HEK293 (cell line): ENCODE measurements around the gene OR8B12.

Experiments used
- CTCF ChIA-PET: fragments of 350-600 bp; formaldehyde crosslinking; extraction: SDS; loops from one replicate; lab custom pipeline; 2021; ENCODE audit warnings: antibody characterized with exemption; lab: Yijun Ruan, JAX
- POLR2A ChIA-PET: fragments of 300-600 bp; formaldehyde crosslinking; extraction: SDS; loops from one replicate; lab custom pipeline; 2020; ENCODE audit warnings: antibody characterized with exemption, inconsistent platforms; lab: Yijun Ruan, JAX
- H3K27ac ChIP-seq: fragments of 200-500 bp; sonication (Bioruptor generic); 2 replicates; pipeline ENCODE4 v1.5.1; 2014; ENCODE audit warnings: low read depth, low read length, control low read depth, inconsistent platforms; ENCODE audit errors: extremely low read depth
- H3K36me3 ChIP-seq, 2 experiments: fragments of 200-500 bp in 1 of 2; sonication (Bioruptor generic) in 1 of 2; 1 replicate in 1 of 2; 2 replicates in 1 of 2; pipeline ENCODE4 v1.5.1; 2014 to 2017; ENCODE audit warnings: inconsistent platforms in 2 of 2, low read length in 2 of 2; ENCODE audit not compliant: control insufficient read depth in 2 of 2, insufficient read depth in 1 of 2
- H3K4me1 ChIP-seq: fragments of 200-500 bp; sonication (Bioruptor generic); 2 replicates; pipeline ENCODE4 v1.5.1; 2014; ENCODE audit warnings: mild to moderate bottlenecking, low read length, inconsistent platforms; ENCODE audit not compliant: control insufficient read depth, insufficient read depth
- H3K4me3 ChIP-seq: 2 replicates; pipeline ENCODE4 v1.5.1; 2011; ENCODE audit warnings: low read depth, mild to moderate bottlenecking, control low read depth, low read length, moderate library complexity
- H3K9me3 ChIP-seq: fragments of 200-500 bp; sonication (Bioruptor generic); 2 replicates; pipeline ENCODE4 v1.5.1; 2014; ENCODE audit warnings: low read depth, low read length, inconsistent platforms; ENCODE audit not compliant: control insufficient read depth, insufficient read depth
- GFI1B ChIP-seq: fragments of 450-650 bp; formaldehyde crosslinking; IDR thresholded peaks from 2 replicates; pipeline ENCODE4 v1.5.1; 2016; ENCODE audit warnings: missing biosample characterization, missing genetic modification characterization
- IKZF3 ChIP-seq: fragments of 450-650 bp; IDR thresholded peaks from 2 replicates; pipeline ENCODE4 v1.5.0; 2018; ENCODE audit warnings: missing biosample characterization, mild to moderate bottlenecking, missing genetic modification characterization, moderate library complexity
- KLF10 ChIP-seq: fragments of 450-650 bp; IDR thresholded peaks from 2 replicates; pipeline ENCODE4 v1.5.1; 2018; ENCODE audit warnings: missing biosample characterization, mild to moderate bottlenecking, missing genetic modification characterization
- SP3 ChIP-seq: fragments of 450-650 bp; formaldehyde crosslinking; IDR thresholded peaks from 2 replicates; pipeline ENCODE4 v1.5.1; 2016; ENCODE audit warnings: missing biosample characterization, missing genetic modification characterization
- SP7 ChIP-seq: fragments of 450-650 bp; formaldehyde crosslinking; IDR thresholded peaks from 2 replicates; pipeline ENCODE4 v1.5.1; 2016; ENCODE audit warnings: missing biosample characterization, missing genetic modification characterization
- ZNF202 ChIP-seq: fragments of 450-650 bp; formaldehyde crosslinking; IDR thresholded peaks from 2 replicates; pipeline ENCODE4 v1.5.1; 2016; ENCODE audit warnings: missing biosample characterization, missing genetic modification characterization, borderline replicate concordance
- ZNF341 ChIP-seq: fragments of 450-650 bp; formaldehyde crosslinking; IDR thresholded peaks from 2 replicates; pipeline ENCODE4; 2016; ENCODE audit warnings: low read depth, missing biosample characterization, missing genetic modification characterization
- ZNF423 ChIP-seq: fragments of 450-650 bp; formaldehyde crosslinking; IDR thresholded peaks from 2 replicates; pipeline ENCODE4 v1.5.1; 2016; ENCODE audit warnings: missing biosample characterization, missing genetic modification characterization
- ZNF473 ChIP-seq: fragments of 450-650 bp; formaldehyde crosslinking; IDR thresholded peaks from 2 replicates; pipeline ENCODE4 v1.5.1; 2017; ENCODE audit warnings: missing biosample characterization, missing genetic modification characterization
- ZNF501 ChIP-seq: fragments of 450-650 bp; formaldehyde crosslinking; IDR thresholded peaks from 2 replicates; pipeline ENCODE4 v1.5.1; 2016; ENCODE audit warnings: missing biosample characterization, missing genetic modification characterization
- ZNF514 ChIP-seq: fragments of 450-650 bp; formaldehyde crosslinking; IDR thresholded peaks from 2 replicates; pipeline ENCODE4 v1.5.1; 2016; ENCODE audit warnings: missing biosample characterization, missing genetic modification characterization
- ZNF529 ChIP-seq: fragments of 450-650 bp; formaldehyde crosslinking; IDR thresholded peaks from 2 replicates; pipeline ENCODE4 v1.5.1; 2017; ENCODE audit warnings: missing genetic modification characterization, missing biosample characterization; ENCODE audit not compliant: insufficient replicate concordance
- ZNF549 ChIP-seq: fragments of 450-650 bp; IDR thresholded peaks from 2 replicates; pipeline ENCODE4 v1.5.1; 2018; ENCODE audit warnings: missing biosample characterization, missing genetic modification characterization, mild to moderate bottlenecking, inconsistent platforms, moderate library complexity
- ZNF585B ChIP-seq: fragments of 450-650 bp; formaldehyde crosslinking; IDR thresholded peaks from 2 replicates; pipeline ENCODE4 v1.5.1; 2016; ENCODE audit warnings: missing biosample characterization, missing genetic modification characterization
- ZNF623 ChIP-seq: fragments of 450-650 bp; formaldehyde crosslinking; IDR thresholded peaks from 2 replicates; pipeline ENCODE4 v1.5.1; 2016; ENCODE audit warnings: missing biosample characterization, missing genetic modification characterization
- ZNF701 ChIP-seq: fragments of 450-650 bp; formaldehyde crosslinking; IDR thresholded peaks from 2 replicates; pipeline ENCODE4 v1.5.1; 2016; ENCODE audit warnings: missing biosample characterization, missing genetic modification characterization
- ZNF777 ChIP-seq: fragments of 450-650 bp; formaldehyde crosslinking; IDR thresholded peaks from 2 replicates; pipeline ENCODE4 v1.5.1; 2017; ENCODE audit warnings: missing biosample characterization, missing genetic modification characterization, borderline replicate concordance
- TF ChIP-seq, protein P1 (sequence below): sonication (generic); formaldehyde crosslinking; IDR thresholded peaks from 2 replicates; pipeline ENCODE4 v1.8.1; 2022; ENCODE audit warnings: mild to moderate bottlenecking, moderate library complexity, missing genetic modification reagents
- TF ChIP-seq, protein P2 (sequence below): fragments of 450-650 bp; formaldehyde crosslinking; IDR thresholded peaks from 2 replicates; pipeline ENCODE4 v1.5.1; 2016; ENCODE audit warnings: missing biosample characterization, missing genetic modification characterization
- TF ChIP-seq, protein P3 (sequence below): fragments of 450-650 bp; formaldehyde crosslinking; IDR thresholded peaks from 2 replicates; pipeline ENCODE4 v1.5.1; 2017; ENCODE audit warnings: missing biosample characterization, missing genetic modification characterization
- TF ChIP-seq, protein P4 (sequence below): fragments of 450-650 bp; formaldehyde crosslinking; IDR thresholded peaks from 2 replicates; pipeline ENCODE4 v1.5.1; 2016; ENCODE audit warnings: missing biosample characterization, missing genetic modification characterization
- TF ChIP-seq, protein P5 (sequence below): fragments of 450-650 bp; formaldehyde crosslinking; IDR thresholded peaks from 2 replicates; pipeline ENCODE4 v1.5.1; 2016; ENCODE audit warnings: missing biosample characterization, missing genetic modification characterization, low read depth
- TF ChIP-seq, protein P6 (sequence below): fragments of 450-650 bp; formaldehyde crosslinking; IDR thresholded peaks from 2 replicates; pipeline ENCODE4 v1.5.1; 2016; ENCODE audit warnings: missing biosample characterization, missing genetic modification characterization

OR8B12 gene

DNA sequence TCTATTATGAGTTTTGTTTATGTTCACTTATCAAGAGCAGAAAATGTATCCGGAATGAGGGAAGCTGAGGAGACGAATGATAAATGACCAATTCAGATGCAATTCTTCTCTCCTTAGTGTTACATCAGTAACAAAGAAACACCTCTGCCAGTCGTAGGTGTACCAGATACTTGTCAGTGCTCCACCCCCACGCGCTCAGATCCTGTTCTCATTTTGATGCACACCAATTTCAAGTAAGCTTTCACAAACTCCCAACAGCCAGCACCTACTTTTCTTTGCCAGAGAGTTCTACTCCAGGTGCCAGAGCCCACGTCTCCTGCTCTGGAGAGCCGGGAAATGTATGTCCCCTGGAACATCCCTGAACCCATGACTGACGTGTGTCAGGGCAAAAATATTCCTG is 43.7 kb downstream of the OR8B12 start (continued):
- no peak for TF ChIP-seq ZNF501 (tag by site-specific recombination)
- no peak for TF ChIP-seq ZNF701 (tag by site-specific recombination)
- TF ChIP-seq, protein P1, sequence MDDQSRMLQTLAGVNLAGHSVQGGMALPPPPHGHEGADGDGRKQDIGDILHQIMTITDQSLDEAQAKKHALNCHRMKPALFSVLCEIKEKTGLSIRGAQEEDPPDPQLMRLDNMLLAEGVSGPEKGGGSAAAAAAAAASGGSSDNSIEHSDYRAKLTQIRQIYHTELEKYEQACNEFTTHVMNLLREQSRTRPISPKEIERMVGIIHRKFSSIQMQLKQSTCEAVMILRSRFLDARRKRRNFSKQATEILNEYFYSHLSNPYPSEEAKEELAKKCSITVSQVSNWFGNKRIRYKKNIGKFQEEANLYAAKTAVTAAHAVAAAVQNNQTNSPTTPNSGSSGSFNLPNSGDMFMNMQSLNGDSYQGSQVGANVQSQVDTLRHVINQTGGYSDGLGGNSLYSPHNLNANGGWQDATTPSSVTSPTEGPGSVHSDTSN (CRISPR knock-in tag), result no peak
- TF ChIP-seq ZNF585B, result no peak
- TF ChIP-seq, protein P2, sequence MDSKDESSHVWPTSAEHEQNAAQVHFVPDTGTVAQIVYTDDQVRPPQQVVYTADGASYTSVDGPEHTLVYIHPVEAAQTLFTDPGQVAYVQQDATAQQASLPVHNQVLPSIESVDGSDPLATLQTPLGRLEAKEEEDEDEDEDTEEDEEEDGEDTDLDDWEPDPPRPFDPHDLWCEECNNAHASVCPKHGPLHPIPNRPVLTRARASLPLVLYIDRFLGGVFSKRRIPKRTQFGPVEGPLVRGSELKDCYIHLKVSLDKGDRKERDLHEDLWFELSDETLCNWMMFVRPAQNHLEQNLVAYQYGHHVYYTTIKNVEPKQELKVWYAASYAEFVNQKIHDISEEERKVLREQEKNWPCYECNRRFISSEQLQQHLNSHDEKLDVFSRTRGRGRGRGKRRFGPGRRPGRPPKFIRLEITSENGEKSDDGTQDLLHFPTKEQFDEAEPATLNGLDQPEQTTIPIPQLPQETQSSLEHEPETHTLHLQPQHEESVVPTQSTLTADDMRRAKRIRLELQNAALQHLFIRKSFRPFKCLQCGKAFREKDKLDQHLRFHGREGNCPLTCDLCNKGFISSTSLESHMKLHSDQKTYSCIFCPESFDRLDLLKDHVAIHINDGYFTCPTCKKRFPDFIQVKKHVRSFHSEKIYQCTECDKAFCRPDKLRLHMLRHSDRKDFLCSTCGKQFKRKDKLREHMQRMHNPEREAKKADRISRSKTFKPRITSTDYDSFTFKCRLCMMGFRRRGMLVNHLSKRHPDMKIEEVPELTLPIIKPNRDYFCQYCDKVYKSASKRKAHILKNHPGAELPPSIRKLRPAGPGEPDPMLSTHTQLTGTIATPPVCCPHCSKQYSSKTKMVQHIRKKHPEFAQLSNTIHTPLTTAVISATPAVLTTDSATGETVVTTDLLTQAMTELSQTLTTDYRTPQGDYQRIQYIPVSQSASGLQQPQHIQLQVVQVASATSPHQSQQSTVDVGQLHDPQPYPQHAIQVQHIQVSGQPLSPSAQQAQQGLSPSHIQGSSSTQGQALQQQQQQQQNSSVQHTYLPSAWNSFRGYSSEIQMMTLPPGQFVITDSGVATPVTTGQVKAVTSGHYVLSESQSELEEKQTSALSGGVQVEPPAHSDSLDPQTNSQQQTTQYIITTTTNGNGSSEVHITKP (tag by site-specific recombination), result no peak
- TF ChIP-seq, protein P3, sequence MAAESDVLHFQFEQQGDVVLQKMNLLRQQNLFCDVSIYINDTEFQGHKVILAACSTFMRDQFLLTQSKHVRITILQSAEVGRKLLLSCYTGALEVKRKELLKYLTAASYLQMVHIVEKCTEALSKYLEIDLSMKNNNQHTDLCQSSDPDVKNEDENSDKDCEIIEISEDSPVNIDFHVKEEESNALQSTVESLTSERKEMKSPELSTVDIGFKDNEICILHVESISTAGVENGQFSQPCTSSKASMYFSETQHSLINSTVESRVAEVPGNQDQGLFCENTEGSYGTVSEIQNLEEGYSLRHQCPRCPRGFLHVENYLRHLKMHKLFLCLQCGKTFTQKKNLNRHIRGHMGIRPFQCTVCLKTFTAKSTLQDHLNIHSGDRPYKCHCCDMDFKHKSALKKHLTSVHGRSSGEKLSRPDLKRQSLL (tag by site-specific recombination), result no peak
- TF ChIP-seq SP7, result no peak
- TF ChIP-seq ZNF529, result no peak
- no peak for TF ChIP-seq KLF10 (tag by site-specific recombination)
- TF ChIP-seq, protein P4, sequence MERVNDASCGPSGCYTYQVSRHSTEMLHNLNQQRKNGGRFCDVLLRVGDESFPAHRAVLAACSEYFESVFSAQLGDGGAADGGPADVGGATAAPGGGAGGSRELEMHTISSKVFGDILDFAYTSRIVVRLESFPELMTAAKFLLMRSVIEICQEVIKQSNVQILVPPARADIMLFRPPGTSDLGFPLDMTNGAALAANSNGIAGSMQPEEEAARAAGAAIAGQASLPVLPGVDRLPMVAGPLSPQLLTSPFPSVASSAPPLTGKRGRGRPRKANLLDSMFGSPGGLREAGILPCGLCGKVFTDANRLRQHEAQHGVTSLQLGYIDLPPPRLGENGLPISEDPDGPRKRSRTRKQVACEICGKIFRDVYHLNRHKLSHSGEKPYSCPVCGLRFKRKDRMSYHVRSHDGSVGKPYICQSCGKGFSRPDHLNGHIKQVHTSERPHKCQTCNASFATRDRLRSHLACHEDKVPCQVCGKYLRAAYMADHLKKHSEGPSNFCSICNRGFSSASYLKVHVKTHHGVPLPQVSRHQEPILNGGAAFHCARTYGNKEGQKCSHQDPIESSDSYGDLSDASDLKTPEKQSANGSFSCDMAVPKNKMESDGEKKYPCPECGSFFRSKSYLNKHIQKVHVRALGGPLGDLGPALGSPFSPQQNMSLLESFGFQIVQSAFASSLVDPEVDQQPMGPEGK, result no peak
- no peak for TF ChIP-seq ZNF202 (tag by site-specific recombination)
- no peak for TF ChIP-seq ZNF777 (tag by site-specific recombination)
- TF ChIP-seq SP3, result no peak

DNA sequence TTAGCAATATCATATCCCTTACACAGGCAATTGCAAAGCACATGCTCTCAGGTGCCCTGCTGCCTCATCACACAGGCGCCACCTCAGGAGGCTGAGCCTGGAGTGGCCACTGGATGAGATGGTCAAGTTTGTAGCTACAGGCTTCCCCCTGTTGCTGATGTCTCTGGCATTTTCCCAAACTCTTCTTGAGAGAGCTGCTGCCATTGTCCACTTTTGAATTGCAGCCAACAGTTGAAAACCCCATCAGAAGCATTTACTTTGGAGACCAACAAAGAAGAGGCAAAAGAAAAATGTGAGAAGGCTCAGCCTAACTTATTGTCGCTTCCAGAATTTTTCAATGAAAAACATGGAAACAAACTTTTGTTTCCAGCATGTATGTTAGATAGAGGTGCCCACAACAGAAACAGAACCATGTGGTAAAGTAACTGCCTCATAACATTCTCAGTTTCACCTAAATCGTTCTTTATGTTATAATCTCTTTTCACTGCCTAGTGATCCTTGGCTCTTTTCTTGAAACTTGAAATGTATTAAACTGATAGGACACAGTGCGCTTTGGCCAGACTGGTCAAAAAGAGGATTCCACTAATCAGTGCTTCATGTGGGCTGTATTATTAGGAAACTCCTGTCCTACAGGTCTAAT is 50.3 kb downstream of the OR8B12 start:
- no peaks in the 10 kb centered on the region for H3K9me3 ChIP-seq
- H3K4me1 ChIP-seq, result no peaks in the 10 kb centered on the region
- ChIA-PET POLR2A (no interaction called here), CTCF (no interaction called here)
- H3K4me3 ChIP-seq, result no peak overlapping the region
- H3K36me3 ChIP-seq, result no peaks in the 10 kb centered on the region
- no peak overlapping the region for H3K27ac ChIP-seq
- no peak for TF ChIP-seq IKZF3 (tag by site-specific recombination)
- no peak for TF ChIP-seq ZNF623 (tag by site-specific recombination)
- TF ChIP-seq ZNF423 (tag by site-specific recombination), result no peak
- TF ChIP-seq ZNF473 (tag by site-specific recombination), result no peak
- TF ChIP-seq ZNF341 (tag by site-specific recombination), result no peak
- TF ChIP-seq, protein P5, sequence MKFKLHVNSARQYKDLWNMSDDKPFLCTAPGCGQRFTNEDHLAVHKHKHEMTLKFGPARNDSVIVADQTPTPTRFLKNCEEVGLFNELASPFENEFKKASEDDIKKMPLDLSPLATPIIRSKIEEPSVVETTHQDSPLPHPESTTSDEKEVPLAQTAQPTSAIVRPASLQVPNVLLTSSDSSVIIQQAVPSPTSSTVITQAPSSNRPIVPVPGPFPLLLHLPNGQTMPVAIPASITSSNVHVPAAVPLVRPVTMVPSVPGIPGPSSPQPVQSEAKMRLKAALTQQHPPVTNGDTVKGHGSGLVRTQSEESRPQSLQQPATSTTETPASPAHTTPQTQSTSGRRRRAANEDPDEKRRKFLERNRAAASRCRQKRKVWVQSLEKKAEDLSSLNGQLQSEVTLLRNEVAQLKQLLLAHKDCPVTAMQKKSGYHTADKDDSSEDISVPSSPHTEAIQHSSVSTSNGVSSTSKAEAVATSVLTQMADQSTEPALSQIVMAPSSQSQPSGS (tag by site-specific recombination), result no peak
- no peak for TF ChIP-seq GFI1B (tag by site-specific recombination)
- no peak for TF ChIP-seq ZNF777 (tag by site-specific recombination)
- TF ChIP-seq, protein P1 (CRISPR knock-in tag), result no peak
- TF ChIP-seq ZNF549 (tag by site-specific recombination), result no peak
- TF ChIP-seq, protein P6, sequence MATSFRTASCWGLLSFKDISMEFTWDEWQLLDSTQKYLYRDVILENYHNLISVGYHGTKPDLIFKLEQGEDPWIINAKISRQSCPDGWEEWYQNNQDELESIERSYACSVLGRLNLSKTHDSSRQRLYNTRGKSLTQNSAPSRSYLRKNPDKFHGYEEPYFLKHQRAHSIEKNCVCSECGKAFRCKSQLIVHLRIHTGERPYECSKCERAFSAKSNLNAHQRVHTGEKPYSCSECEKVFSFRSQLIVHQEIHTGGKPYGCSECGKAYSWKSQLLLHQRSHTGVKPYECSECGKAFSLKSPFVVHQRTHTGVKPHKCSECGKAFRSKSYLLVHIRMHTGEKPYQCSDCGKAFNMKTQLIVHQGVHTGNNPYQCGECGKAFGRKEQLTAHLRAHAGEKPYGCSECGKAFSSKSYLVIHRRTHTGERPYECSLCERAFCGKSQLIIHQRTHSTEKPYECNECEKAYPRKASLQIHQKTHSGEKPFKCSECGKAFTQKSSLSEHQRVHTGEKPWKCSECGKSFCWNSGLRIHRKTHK (tag by site-specific recombination), result no peak
- no peak for TF ChIP-seq ZNF514 (tag by site-specific recombination)
